ENCODE measurements around the gene CCDC24.
A peak's percentile ranks its signal among the peaks of the same experiment; 100 is the strongest.

Gene CCDC24

GRCh38 chr1:44027320-44027719 is 35.9 kb downstream of the CCDC24 start:
- no peak for DNase-seq

GRCh38 chr1:44029260-44029910 is 38.0 kb downstream of the CCDC24 start:
- peak in 1 of 2 experiments; percentile 58 for DNase-seq

GRCh38 chr1:44029911-44030604 is 38.7 kb downstream of the CCDC24 start:
- DNase-seq = peak; percentile 78 to 81

GRCh38 chr1:44030605-44031251 is 39.3 kb downstream of the CCDC24 start:
- peak in 1 of 2 experiments; percentile 37 for DNase-seq

GRCh38 chr1:44031252-44032169 is 40.1 kb downstream of the CCDC24 start, which contains the start of gene SLC6A9:
Gene SLC6A9 (minus strand): TSS chr1:44031462. CDS start chr1:44024277, 7,185 bp downstream.
- DNase-seq = no peak

GRCh38 chr1:44032170-44032790 is 40.9 kb downstream of the CCDC24 start:
- DNase-seq = no peak

GRCh38 chr1:44033041-44033575 is 41.7 kb downstream of the CCDC24 start:
- no peak for DNase-seq

GRCh38 chr1:44033756-44034155 is 42.4 kb downstream of the CCDC24 start:
- no peak for DNase-seq

GRCh38 chr1:44034423-44034822 is 43.0 kb downstream of the CCDC24 start:
- DNase-seq = no peak

GRCh38 chr1:44034976-44035716 is 43.7 kb downstream of the CCDC24 start:
- DNase-seq = no peak

GRCh38 chr1:44035726-44036408 is 44.5 kb downstream of the CCDC24 start:
- DNase-seq = no peak

- DNase-seq = peak; percentile 59 to 79
Measured at GRCh38 chr1:44036409-44037139, 45.2 kb downstream of the CCDC24 start.

GRCh38 chr1:44037154-44037553 is 45.8 kb downstream of the CCDC24 start:
- DNase-seq = no peak

GRCh38 chr1:44038876-44039657 is 47.7 kb downstream of the CCDC24 start:
- no peak for DNase-seq

GRCh38 chr1:44040418-44040817 is 49.0 kb downstream of the CCDC24 start:
- DNase-seq = no peak

- no peak for DNase-seq
Measured at GRCh38 chr1:44040846-44041245, 49.4 kb downstream of the CCDC24 start.

GRCh38 chr1:44043176-44044070 is 52.0 kb downstream of the CCDC24 start:
- DNase-seq = no peak
